IPS-18a (cell line): ENCODE data around the gene LPIN1.
"Not testable (repeated sequence)": the region's sequence is repeated elsewhere in the genome, so short reads cannot be mapped to it uniquely, and the experiment has no call there.

Source experiments
- H3K27ac ChIP-seq: one replicate; pipeline ENCODE4 v1.5.1; 2013; ENCODE audit warnings: low read length
- H3K27me3 ChIP-seq: one replicate; pipeline ENCODE4 v1.6.1; 2013; ENCODE audit warnings: mild to moderate bottlenecking, low read length; ENCODE audit not compliant: control insufficient read depth, insufficient read depth
- H3K36me3 ChIP-seq: one replicate; pipeline ENCODE4 v1.6.1; 2013; ENCODE audit warnings: low read depth, low read length; ENCODE audit not compliant: control insufficient read depth
- H3K4me1 ChIP-seq: one replicate; pipeline ENCODE4 v1.6.1; 2013; ENCODE audit warnings: low read depth, low read length; ENCODE audit not compliant: control insufficient read depth
- H3K4me3 ChIP-seq: one replicate; pipeline ENCODE4 v1.5.1; 2013; ENCODE audit warnings: low read length
- H3K9ac ChIP-seq: one replicate; pipeline ENCODE4 v1.6.1; 2013; ENCODE audit warnings: mild to moderate bottlenecking, low read length, moderate library complexity
- H3K9me3 ChIP-seq: one replicate; pipeline ENCODE4 v1.6.1; 2013; ENCODE audit warnings: low read depth, low read length; ENCODE audit not compliant: control insufficient read depth

Gene LPIN1

DNA sequence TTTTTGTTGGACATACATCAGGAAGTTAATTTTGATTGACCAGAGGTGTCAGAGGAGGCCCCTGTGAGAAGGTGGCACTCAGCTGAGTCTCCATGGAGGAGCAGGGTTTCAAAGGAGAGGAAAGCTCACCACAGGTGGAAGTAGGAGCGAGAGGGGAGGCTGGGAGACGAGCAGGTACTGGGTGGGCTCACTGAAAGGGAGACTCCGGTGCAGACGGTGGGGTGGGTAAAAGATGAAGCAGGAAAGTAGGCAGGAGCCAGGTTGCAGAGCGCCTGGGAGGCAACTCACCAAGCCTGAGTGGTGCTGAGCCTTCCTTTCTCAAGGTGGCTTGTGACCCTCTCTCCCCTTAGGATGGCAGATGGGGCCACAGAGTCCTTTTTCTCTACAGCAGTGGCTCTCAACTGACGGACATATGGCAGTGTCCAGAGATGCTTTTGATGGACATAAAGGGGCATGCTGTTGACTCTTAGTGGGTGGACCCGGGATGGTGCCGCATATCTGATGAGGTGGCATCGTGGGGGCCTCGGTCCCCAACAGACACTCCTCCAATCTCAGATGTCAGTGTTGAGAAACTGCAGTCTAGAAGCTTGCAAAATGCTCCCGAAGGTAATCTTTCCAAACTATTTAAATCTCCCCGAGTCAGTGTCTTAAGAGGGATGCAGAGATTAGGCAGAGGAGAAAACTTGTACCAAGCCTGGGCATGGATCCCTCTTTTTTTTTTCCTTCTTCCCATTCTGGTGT lies 64.0 kb downstream of the LPIN1 start:
- H3K9ac ChIP-seq: no peak overlapping the region
- no peaks in the 10 kb centered on the region for H3K9me3 ChIP-seq
- no peak overlapping the region for H3K27ac ChIP-seq
- no peaks in the 10 kb centered on the region for H3K4me1 ChIP-seq
- H3K4me3 ChIP-seq: no peak overlapping the region
- H3K27me3 ChIP-seq: no peaks in the 10 kb centered on the region
- H3K36me3 ChIP-seq: peaks cover 12% of the 10 kb centered on the region

DNA sequence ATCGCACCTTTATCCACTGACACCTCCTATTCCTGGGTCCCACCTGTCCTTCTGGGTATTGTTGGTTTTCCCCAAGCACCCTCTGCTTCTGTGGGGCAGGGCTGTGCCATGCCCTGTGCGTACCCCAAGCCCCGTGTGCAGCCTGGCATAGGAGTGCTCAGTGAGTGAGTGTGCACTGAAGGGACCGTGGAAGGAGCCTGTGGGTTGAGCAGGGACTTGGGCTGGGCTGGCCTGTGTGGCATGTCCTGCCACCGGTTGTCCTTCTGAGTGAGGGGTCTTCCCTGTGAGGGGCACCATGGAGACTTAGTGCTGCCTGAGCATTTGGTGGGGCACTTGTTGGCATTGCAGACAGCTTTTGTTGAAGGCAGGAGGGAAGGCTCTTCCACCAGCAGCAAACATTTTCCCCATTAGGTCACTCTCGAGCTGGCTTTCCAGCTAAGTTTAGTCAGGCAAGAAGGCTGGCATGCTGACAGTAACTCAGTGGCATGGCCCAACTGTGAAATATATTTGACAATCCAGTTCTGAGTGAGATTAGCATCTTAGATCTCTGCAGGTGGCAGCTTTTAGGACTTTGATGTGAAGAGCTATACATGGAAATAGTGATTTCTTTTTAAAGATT lies 64.7 kb downstream of the LPIN1 start:
- Histone ChIP-seq H3K4me3 (no peak overlapping the region), H3K9ac (no peak overlapping the region), H3K36me3 (peaks cover 8% of the 10 kb centered on the region), H3K27me3 (no peaks in the 10 kb centered on the region), H3K4me1 (no peaks in the 10 kb centered on the region), H3K9me3 (no peaks in the 10 kb centered on the region), H3K27ac (no peak overlapping the region)

DNA sequence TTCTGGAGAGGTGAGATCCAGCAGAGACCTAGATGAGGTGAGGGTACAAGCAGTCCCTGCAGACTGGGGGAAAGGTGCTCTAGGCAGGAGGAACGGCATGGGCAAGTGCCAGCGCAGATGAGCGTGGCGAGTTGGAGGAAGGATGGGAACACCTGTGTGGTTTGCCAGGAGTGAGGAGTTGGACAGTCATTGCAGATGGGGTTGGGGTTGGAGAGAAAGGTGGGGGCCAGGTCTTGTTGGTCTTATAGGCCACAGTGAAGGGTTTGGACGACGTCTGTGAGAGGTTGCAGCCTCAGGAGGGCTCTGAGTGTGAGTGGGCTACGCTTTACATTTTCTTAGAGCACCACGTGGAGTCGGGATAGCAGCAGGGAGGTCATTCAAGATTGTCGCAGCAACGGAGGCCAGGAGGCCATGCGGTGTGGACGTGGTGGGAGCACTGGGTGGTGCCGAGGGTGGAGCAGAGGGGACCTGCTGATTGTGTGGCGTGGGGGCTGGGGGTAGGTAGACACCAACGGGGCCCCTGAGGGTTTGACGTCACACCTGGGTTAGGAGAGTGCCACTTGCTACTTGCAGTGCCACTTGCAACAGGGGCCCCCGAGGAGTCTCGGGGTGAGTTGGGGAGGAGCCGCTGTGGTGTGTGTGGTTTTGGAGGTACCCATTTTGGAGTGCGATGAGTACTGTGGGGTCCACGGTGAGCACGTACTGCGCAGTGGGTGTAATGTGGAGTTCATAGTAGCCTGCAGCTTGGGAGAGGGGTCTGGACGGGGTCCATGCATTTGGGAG lies 66.2 kb downstream of the LPIN1 start:
- H3K27me3 ChIP-seq: no peaks in the 10 kb centered on the region
- H3K9me3 ChIP-seq: no peaks in the 10 kb centered on the region
- no peak overlapping the region for H3K4me3 ChIP-seq
- H3K27ac ChIP-seq: no peak overlapping the region
- H3K4me1 ChIP-seq: no peaks in the 10 kb centered on the region
- peaks cover 10% of the 10 kb centered on the region for H3K36me3 ChIP-seq
- H3K9ac ChIP-seq: no peak overlapping the region

DNA sequence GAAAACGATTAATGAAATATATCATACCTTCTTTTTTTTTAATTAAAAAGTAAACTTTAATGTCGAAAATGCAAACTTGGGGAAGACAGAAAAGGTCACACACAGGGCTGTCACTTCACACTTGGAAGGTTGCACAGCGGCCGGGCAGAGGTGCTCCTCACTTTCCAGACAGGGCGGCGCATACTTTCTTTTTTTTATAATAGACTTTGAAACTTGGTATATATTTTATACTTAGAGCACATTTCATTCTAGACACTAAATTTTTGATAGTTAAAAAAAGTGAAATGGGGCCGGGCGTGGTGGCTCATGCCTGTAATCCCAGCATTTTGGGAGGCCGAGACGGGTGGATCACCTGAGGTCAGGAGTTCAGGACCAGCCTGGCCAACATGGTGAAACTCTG lies 66.9 kb downstream of the LPIN1 start:
- H3K4me1 ChIP-seq, H3K27ac ChIP-seq, H3K27me3 ChIP-seq, H3K4me3 ChIP-seq, H3K9ac ChIP-seq, H3K9me3 ChIP-seq: not testable (repeated sequence)
- H3K36me3 ChIP-seq: peaks cover 10% of the 10 kb centered on the region

DNA sequence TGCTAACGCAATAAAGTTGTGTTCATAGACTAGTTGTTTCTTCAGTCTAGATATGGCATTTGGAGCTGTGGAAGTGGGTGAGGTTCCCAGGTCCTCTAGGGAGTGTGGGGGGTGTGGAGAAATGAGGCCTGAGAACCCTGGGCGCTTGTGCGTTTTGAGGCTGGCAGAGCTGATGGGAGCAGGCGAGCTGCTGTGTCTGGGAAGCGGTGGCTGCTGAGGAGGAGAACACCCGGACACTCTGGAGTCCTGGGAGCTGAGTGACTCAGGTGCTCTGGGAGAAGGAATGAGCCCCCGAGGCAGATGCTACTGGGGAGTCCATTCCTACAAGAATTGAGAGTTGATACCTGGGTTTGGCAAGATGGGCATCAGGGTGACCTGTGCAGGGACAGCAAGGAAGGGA lies 67.5 kb downstream of the LPIN1 start:
- Histone ChIP-seq H3K9ac (no peak overlapping the region), H3K4me1 (no peaks in the 10 kb centered on the region), H3K36me3 (peaks cover 10% of the 10 kb centered on the region), H3K27ac (no peak overlapping the region), H3K9me3 (no peaks in the 10 kb centered on the region), H3K4me3 (no peak overlapping the region), H3K27me3 (no peaks in the 10 kb centered on the region)

DNA sequence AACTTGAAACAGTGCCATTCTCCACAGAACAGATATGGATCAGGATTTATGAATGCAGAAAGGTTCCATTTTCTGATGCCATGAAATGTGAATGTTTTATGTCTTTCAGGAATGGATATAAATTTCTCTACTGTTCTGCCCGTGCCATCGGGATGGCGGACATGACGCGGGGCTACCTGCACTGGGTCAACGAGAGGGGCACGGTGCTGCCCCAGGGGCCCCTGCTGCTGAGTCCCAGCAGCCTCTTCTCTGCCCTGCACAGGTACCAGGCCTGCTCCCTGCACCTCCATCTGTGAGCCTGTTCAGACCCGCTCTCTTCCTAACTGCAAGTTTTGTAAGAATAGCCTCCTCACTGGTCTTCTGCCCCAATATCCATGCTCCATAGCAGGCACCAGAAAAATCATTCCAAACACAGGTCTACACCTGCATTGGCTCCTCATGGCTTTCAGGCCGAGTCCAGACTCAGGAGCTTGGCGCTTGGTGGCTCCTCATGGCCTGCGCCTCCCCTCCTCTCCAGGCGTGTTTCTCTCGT lies 68.6 kb downstream of the LPIN1 start:
- Histone ChIP-seq H3K27me3 (no peaks in the 10 kb centered on the region), H3K4me1 (no peaks in the 10 kb centered on the region), H3K4me3 (no peak overlapping the region), H3K36me3 (peaks cover 17% of the 10 kb centered on the region), H3K27ac (no peak overlapping the region), H3K9me3 (no peaks in the 10 kb centered on the region), H3K9ac (no peak overlapping the region)

DNA sequence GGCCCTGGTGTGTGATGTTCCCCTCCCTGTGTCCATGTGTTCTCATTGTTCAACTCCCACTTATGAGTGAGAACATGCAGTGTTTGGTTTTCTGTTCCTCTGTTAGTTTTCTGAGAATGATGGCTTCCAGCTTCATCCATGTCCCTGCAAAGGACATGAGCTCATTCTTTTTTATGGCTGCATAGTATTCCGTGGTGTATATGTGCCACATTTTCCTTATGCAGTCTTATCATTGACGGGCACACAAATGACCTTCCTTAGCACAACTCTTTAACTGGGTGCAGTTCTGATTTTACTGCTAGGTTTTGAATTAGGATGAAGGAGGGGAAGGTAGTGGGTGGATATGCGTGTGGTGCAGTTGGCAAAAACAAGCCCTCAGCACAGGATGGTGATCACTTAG lies 70.5 kb downstream of the LPIN1 start:
- H3K4me3 ChIP-seq, H3K27me3 ChIP-seq, H3K4me1 ChIP-seq, H3K9ac ChIP-seq, H3K9me3 ChIP-seq, H3K27ac ChIP-seq: not testable (repeated sequence)
- peaks cover 17% of the 10 kb centered on the region for H3K36me3 ChIP-seq

DNA sequence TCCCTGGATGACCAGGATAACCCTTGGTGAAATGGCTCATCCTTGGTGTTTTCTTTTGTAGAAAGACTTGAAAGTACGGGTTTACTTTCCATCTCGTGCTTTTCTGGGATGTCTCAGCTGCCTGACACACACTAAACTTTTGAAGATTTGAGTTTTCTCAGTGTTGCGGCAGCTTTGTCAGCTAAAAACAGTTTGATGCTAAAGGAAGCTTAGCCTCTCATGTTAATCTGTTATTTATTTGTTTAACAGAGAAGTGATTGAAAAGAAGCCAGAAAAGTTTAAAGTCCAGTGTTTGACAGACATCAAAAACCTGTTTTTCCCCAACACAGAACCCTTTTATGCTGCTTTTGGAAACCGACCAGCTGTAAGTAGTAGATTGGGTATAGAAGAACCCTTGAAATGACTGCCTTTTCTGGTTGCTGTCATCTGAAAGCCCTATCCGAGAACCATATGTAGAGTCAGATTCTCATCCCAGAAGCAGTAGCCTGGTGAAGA lies 72.8 kb downstream of the LPIN1 start:
- Histone ChIP-seq H3K36me3 (peaks cover 17% of the 10 kb centered on the region), H3K4me1 (no peaks in the 10 kb centered on the region), H3K4me3 (no peak overlapping the region), H3K9ac (no peak overlapping the region), H3K9me3 (no peaks in the 10 kb centered on the region), H3K27ac (no peak overlapping the region), H3K27me3 (no peaks in the 10 kb centered on the region)

DNA sequence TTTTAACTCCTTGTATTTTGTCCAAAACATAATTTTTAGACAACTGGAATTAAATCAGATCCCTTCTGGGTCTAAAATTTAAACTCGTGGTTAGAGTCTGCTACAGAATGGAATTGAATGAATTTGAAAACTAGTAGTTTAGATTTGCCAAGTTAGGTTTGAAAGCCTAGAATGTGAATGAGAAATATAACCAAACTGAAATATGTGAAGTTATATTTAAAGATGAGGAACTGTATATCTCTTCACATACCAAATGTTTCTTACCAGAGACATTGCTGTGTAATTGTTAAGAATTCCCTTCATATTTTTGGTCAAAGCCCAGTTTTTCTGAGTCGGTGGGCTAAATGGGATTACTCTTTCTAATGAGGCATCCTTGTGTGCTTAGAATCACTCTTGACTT lies 74.2 kb downstream of the LPIN1 start:
- Histone ChIP-seq H3K9me3 (no peaks in the 10 kb centered on the region), H3K4me3 (no peak overlapping the region)

DNA sequence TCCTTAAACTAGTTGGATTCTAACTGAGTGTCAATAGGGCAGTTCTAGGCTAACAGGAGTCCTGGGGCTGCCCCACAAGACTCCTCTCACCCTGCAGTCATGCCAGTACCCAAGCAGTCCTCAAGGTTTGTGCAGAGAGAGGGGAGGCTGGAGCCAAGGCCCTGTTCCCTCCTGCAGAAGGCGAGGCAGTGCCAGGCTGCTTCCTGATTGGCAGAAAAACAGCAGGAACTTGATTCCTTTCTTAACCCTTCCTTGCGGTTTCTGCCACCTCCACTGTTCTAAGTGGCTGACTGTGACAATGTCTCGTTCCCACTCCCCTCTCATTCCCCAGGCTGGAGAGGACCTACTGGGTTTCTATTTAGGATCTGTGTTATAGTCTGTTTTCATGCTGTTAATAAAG lies 75.3 kb downstream of the LPIN1 start:
- Histone ChIP-seq H3K4me1 (no peaks in the 10 kb centered on the region), H3K9me3 (no peaks in the 10 kb centered on the region), H3K9ac (no peak overlapping the region), H3K27me3 (no peaks in the 10 kb centered on the region), H3K4me3 (no peak overlapping the region), H3K36me3 (peaks cover 12% of the 10 kb centered on the region), H3K27ac (no peak overlapping the region)

More for the DNA sequence above, 74.2 kb downstream of the LPIN1 start:
- peaks cover 12% of the 10 kb centered on the region for H3K36me3 ChIP-seq
- H3K4me1 ChIP-seq: no peaks in the 10 kb centered on the region
- H3K27ac ChIP-seq: no peak overlapping the region
- no peaks in the 10 kb centered on the region for H3K27me3 ChIP-seq
- no peak overlapping the region for H3K9ac ChIP-seq

DNA sequence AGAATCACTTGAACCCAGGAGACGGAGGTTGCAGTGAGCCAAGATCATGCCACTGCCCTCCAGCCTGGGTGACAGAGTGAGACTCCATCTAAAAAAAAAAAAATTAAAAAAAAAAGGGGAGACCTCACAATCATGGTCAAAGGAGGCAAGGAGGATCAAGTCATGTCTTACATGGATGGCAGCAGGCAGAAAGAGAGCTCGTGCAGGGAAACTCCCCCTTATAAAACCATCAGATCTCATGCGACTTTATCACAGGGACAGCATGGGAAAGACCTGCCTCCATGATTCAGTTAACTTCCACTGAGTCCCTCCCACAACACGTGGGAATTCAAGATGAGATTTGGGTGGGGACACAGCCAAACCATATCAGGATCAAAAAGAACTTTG lies 75.9 kb downstream of the LPIN1 start:
- H3K4me1 ChIP-seq, H3K9ac ChIP-seq, H3K9me3 ChIP-seq, H3K27ac ChIP-seq, H3K36me3 ChIP-seq, H3K27me3 ChIP-seq, H3K4me3 ChIP-seq: not testable (repeated sequence)
